Activated naive CD4-positive, alpha-beta T cell treated with anti-CD3 and anti-CD28 coated beads for 36 hours (primary cell): Measurements from ENCODE around the gene MTHFD2L. TPM values are rescaled to one million over a fixed set of nuclear protein-coding genes. Genes with fewer than 3 reads are reported as not detected.

Experiments
- CTCF ChIA-PET: fragments of 350-600 bp; sonication (Branson Sonifier 250); formaldehyde crosslinking; loops from one replicate; lab custom pipeline; 2021; ENCODE audit warnings: antibody characterized with exemption; lab: Charles Lee
- DNase-seq: peaks from one replicate; pipeline ENCODE4 v3.0.0-alpha.2; 2020
- H3K27ac Mint-ChIP-seq: one replicate; pipeline ENCODE4 v1.8.0; 2021; ENCODE audit warnings: mild to moderate bottlenecking, mixed read lengths
- H3K27me3 Mint-ChIP-seq: one replicate; pipeline ENCODE4 v1.8.0; 2021; ENCODE audit warnings: low read depth, mixed read lengths
- H3K36me3 Mint-ChIP-seq: one replicate; pipeline ENCODE4 v1.8.0; 2021; ENCODE audit warnings: low read depth, mixed read lengths
- H3K4me1 Mint-ChIP-seq: one replicate; pipeline ENCODE4 v1.8.0; 2021; ENCODE audit warnings: low read depth, mixed read lengths
- H3K4me3 Mint-ChIP-seq: one replicate; pipeline ENCODE4 v1.8.0; 2021; ENCODE audit warnings: mild to moderate bottlenecking, moderate library complexity, mixed read lengths
- H3K9me3 Mint-ChIP-seq: one replicate; pipeline ENCODE4 v1.8.0; 2021; ENCODE audit warnings: mixed read lengths
- intact Hi-C: fragments of 100-400 bp; cut with micrococcal nuclease; formaldehyde crosslinking; loops from one replicate; pipeline ENCODE4 v1.15.1; 2023
- total RNA-seq, 2 experiments: library from RNA; stranded (reverse); gene quantifications; one replicate each; pipeline ENCODE4 v1.2.3, GENCODE V29; 2021

MTHFD2L gene
- total RNA-seq, 2 experiments from 2014 or later, result 4.8 to 5.3 TPM

DNA sequence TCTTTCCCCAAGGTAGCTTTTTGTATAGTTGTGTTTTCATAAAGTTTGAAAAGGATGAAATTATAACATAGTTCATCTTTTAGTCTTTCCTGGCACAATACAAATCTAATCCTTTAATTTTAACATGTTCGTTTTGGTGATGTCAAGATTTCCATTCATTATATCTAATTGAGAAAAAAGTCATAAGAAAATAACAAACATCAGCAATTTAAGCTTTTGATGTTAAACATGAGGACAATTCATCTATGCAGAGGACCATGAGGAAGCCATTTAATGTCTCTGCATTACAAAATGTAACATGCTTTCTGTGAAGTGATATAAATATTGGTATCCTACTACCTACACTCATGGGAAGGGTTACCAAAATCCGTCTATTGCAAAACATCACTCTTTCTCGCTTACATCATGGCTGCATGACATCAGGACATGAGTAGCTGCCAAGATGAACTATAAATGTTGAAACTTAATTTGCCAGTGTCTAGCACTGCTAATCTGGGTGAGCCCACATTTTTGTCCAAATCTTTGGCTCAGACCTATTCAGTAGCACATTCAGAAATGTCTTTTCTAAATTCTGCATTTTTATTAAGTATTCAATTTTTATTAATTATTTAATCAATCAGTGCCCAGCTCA is 159.8 kb downstream of the MTHFD2L start:
- H3K9me3 Mint-ChIP-seq, result no peaks in the 10 kb centered on the region
- H3K27me3 Mint-ChIP-seq, result peaks cover 9% of the 10 kb centered on the region
- no peak overlapping the region for H3K27ac Mint-ChIP-seq
- intact Hi-C loops, result no loop called here
- DNase-seq, result no peak
- CTCF ChIA-PET, result interaction anchor here (0.9 to 1.9 kb wide), 5 partner anchors 57 to 306 kb away, joined by 3 to 4 read pairs (median 4); no protein-coding TSS in a partner anchor
- no peaks in the 10 kb centered on the region for H3K36me3 Mint-ChIP-seq
- H3K4me1 Mint-ChIP-seq, result no peaks in the 10 kb centered on the region
- H3K4me3 Mint-ChIP-seq, result no peak overlapping the region

GRCh38 chr4:74318276-74318675 is 160.4 kb downstream of the MTHFD2L start:
- Mint-ChIP-seq H3K4me3 (no peak overlapping the region), H3K27me3 (peaks cover 12% of the 10 kb centered on the region), H3K4me1 (no peaks in the 10 kb centered on the region), H3K27ac (no peak overlapping the region), H3K9me3 (no peaks in the 10 kb centered on the region), H3K36me3 (no peaks in the 10 kb centered on the region)
- CTCF ChIA-PET, result interaction anchor here (0.6 to 3.4 kb wide), 7 partner anchors 35 to 357 kb away, joined by 3 to 28 read pairs (median 3); no protein-coding TSS in a partner anchor
- intact Hi-C loops, result no loop called here
- DNase-seq, result no peak

GRCh38 chr4:74319470-74319869 is 161.6 kb downstream of the MTHFD2L start:
- DNase-seq, result no peak
- H3K9me3 Mint-ChIP-seq, result no peaks in the 10 kb centered on the region
- H3K27ac Mint-ChIP-seq, result no peak overlapping the region
- CTCF ChIA-PET, result interaction anchor here (0.7 to 3.4 kb wide), 6 partner anchors 10 to 356 kb away, joined by 3 to 28 read pairs (median 4); partner anchors contain the start of gene EPGN
- H3K4me1 Mint-ChIP-seq, result no peaks in the 10 kb centered on the region
- H3K27me3 Mint-ChIP-seq, result peaks cover 19% of the 10 kb centered on the region
- intact Hi-C loops, result no loop called here
- no peaks in the 10 kb centered on the region for H3K36me3 Mint-ChIP-seq
- H3K4me3 Mint-ChIP-seq, result no peak overlapping the region

DNA sequence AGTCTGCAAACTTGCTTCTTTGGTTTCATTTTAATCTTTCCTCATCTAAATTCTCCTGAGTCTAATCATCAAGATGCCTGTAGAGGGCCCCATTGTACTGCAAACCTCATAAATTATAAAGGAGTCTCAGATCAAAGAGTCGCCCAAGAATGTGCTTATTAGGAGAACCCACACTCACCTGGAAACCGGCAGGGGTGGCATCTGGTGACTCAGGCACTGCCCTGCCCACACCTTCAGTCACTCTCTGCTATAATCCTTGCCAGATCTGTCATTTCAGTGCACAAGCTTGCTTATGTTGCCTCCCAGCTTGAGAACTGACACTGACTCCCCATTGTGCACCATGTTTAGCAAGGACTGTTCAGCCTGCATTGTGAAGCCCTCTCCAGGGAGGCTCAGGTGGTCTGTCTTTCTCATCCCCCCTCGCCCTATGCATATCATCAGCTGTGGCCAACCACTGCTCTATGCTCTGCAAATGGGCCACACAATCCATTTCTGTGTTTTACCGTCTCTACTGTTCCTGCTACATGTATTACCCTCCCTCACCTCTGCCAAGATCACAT is 162.7 kb downstream of the MTHFD2L start:
- intact Hi-C loops, result loop anchor here (1.0 to 2.0 kb wide), 6 partner anchors 51 to 355 kb away; partner anchors contain the start of gene AREG
- peaks cover 19% of the 10 kb centered on the region for H3K27me3 Mint-ChIP-seq
- no peak overlapping the region for H3K4me3 Mint-ChIP-seq
- H3K4me1 Mint-ChIP-seq, result no peaks in the 10 kb centered on the region
- CTCF ChIA-PET, result interaction anchor here (0.7 to 3.4 kb wide), 11 partner anchors 11 to 355 kb away, joined by 3 to 28 read pairs (median 4); partner anchors contain the start of gene EREG
- peak; percentile 56 for DNase-seq
- no peaks in the 10 kb centered on the region for H3K9me3 Mint-ChIP-seq
- H3K27ac Mint-ChIP-seq, result no peak overlapping the region
- H3K36me3 Mint-ChIP-seq, result no peaks in the 10 kb centered on the region

GRCh38 chr4:74322301-74322700 is 164.4 kb downstream of the MTHFD2L start:
- Mint-ChIP-seq H3K4me1 (no peaks in the 10 kb centered on the region), H3K9me3 (no peaks in the 10 kb centered on the region), H3K4me3 (no peak overlapping the region), H3K36me3 (no peaks in the 10 kb centered on the region), H3K27ac (no peak overlapping the region), H3K27me3 (peaks cover 19% of the 10 kb centered on the region)
- intact Hi-C loops, result no loop called here
- DNase-seq, result no peak
- CTCF ChIA-PET, result interaction anchor here (0.7 to 1.8 kb wide), 5 partner anchors 49 to 350 kb away, joined by 3 to 5 read pairs (median 4); no protein-coding TSS in a partner anchor

GRCh38 chr4:74323663-74324062 is 165.7 kb downstream of the MTHFD2L start:
- Mint-ChIP-seq H3K27ac (no peak overlapping the region), H3K4me3 (no peak overlapping the region), H3K36me3 (no peaks in the 10 kb centered on the region), H3K27me3 (peaks cover 25% of the 10 kb centered on the region), H3K4me1 (no peaks in the 10 kb centered on the region), H3K9me3 (no peaks in the 10 kb centered on the region)
- no peak for DNase-seq
- CTCF ChIA-PET, result no interaction called here
- intact Hi-C loops, result no loop called here

DNA sequence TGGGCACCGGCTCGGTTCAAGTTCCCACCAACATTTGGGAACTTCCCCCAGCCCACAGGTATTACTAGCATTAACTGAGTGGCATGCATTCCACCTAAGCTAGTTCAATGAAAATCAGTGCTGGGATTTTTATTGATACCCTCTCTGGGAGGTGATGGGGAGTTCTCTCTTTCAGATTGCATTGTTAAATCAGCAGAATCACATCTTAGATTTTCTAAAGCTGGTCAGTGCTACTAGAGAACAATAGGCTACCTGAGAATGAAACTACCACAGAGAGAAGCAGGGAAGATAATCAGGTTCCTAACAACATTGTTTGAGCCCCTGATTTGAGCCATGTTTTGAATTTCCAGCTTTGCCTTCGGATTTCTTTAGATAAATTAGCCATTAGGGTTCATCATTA is 166.3 kb downstream of the MTHFD2L start:
- H3K4me1 Mint-ChIP-seq, result no peaks in the 10 kb centered on the region
- CTCF ChIA-PET, result interaction anchor here (0.7 kb wide), 1 partner anchor 350 kb away, joined by 5 read pairs; no protein-coding TSS in a partner anchor
- peaks cover 31% of the 10 kb centered on the region for H3K27me3 Mint-ChIP-seq
- H3K36me3 Mint-ChIP-seq, result no peaks in the 10 kb centered on the region
- no peak overlapping the region for H3K4me3 Mint-ChIP-seq
- intact Hi-C loops, result no loop called here
- no peak overlapping the region for H3K27ac Mint-ChIP-seq
- no peaks in the 10 kb centered on the region for H3K9me3 Mint-ChIP-seq
- no peak for DNase-seq

GRCh38 chr4:74325886-74326285 is 168.0 kb downstream of the MTHFD2L start:
- no peak overlapping the region for H3K27ac Mint-ChIP-seq
- intact Hi-C loops, result no loop called here
- CTCF ChIA-PET, result no interaction called here
- no peak overlapping the region for H3K4me3 Mint-ChIP-seq
- no peaks in the 10 kb centered on the region for H3K9me3 Mint-ChIP-seq
- H3K4me1 Mint-ChIP-seq, result no peaks in the 10 kb centered on the region
- peaks cover 34% of the 10 kb centered on the region for H3K27me3 Mint-ChIP-seq
- DNase-seq, result no peak
- H3K36me3 Mint-ChIP-seq, result no peaks in the 10 kb centered on the region

- Mint-ChIP-seq H3K4me1 (no peaks in the 10 kb centered on the region), H3K9me3 (no peaks in the 10 kb centered on the region), H3K36me3 (no peaks in the 10 kb centered on the region), H3K4me3 (no peak overlapping the region), H3K27me3 (peaks cover 27% of the 10 kb centered on the region), H3K27ac (no peak overlapping the region)
- intact Hi-C loops, result no loop called here
- no peak for DNase-seq
- CTCF ChIA-PET, result no interaction called here
These were observed 169.8 kb downstream of the MTHFD2L start for GRCh38 chr4:74327762-74328161.

DNA sequence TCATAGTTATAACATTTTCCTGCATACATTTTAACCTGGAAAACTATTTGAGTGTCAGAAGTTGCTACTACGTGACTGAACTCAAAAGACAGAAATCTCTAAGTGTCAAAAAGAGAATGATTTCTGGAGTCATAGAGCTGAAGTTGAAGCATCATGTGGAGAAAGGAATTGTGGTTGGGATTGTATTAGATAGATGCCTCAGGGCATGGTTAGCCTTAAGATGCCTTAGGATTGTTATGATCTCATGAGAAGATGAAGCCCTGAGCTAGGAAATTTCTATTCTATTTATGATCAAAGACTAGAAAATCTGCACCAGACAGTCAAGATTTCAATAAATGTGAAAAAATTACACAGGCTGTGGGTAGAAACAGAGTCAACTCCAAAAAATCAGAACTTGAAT is 170.6 kb downstream of the MTHFD2L start:
- DNase-seq, result no peak
- H3K9me3 Mint-ChIP-seq, result no peaks in the 10 kb centered on the region
- H3K36me3 Mint-ChIP-seq, result no peaks in the 10 kb centered on the region
- no peaks in the 10 kb centered on the region for H3K4me1 Mint-ChIP-seq
- intact Hi-C loops, result no loop called here
- peaks cover 22% of the 10 kb centered on the region for H3K27me3 Mint-ChIP-seq
- CTCF ChIA-PET, result interaction anchor here (0.7 kb wide), 1 partner anchor 142 kb away, joined by 3 read pairs; no protein-coding TSS in a partner anchor
- H3K4me3 Mint-ChIP-seq, result no peak overlapping the region
- H3K27ac Mint-ChIP-seq, result no peak overlapping the region

- H3K27ac Mint-ChIP-seq, result no peak overlapping the region
- H3K36me3 Mint-ChIP-seq, result no peaks in the 10 kb centered on the region
- intact Hi-C loops, result no loop called here
- no peak overlapping the region for H3K4me3 Mint-ChIP-seq
- CTCF ChIA-PET, result interaction anchor here (0.7 kb wide), 1 partner anchor 142 kb away, joined by 3 read pairs; no protein-coding TSS in a partner anchor
- DNase-seq, result no peak
- H3K4me1 Mint-ChIP-seq, result no peaks in the 10 kb centered on the region
- H3K9me3 Mint-ChIP-seq, result no peaks in the 10 kb centered on the region
- H3K27me3 Mint-ChIP-seq, result peaks cover 20% of the 10 kb centered on the region
These were observed 171.4 kb downstream of the MTHFD2L start for GRCh38 chr4:74329307-74329706.

- Mint-ChIP-seq H3K27me3 (peaks cover 22% of the 10 kb centered on the region), H3K4me1 (no peaks in the 10 kb centered on the region), H3K36me3 (no peaks in the 10 kb centered on the region), H3K27ac (no peak overlapping the region), H3K4me3 (no peak overlapping the region), H3K9me3 (no peaks in the 10 kb centered on the region)
- no peak for DNase-seq
- intact Hi-C loops, result no loop called here
- CTCF ChIA-PET, result no interaction called here
These were observed 172.4 kb downstream of the MTHFD2L start for GRCh38 chr4:74330295-74330750.
